D721Med (cell line): ENCODE data around the gene DDX42.
A peak's percentile ranks its signal among the peaks of the same experiment; 100 is the strongest.

Source experiments
- DNase-seq: peaks from one replicate; pipeline ENCODE4 v3.0.0; 2011; ENCODE audit warnings: low spot score; ENCODE audit not compliant: insufficient read length
- FAIRE-seq: peaks from 2 replicates; lab custom pipeline; 2011; peaks lifted over from hg19 to GRCh38; lab: Jason Lieb, UNC
- CTCF ChIP-seq: IDR thresholded peaks from 2 replicates; pipeline ENCODE4 v1.5.1; 2012; ENCODE audit warnings: mild to moderate bottlenecking, control low read depth; ENCODE audit not compliant: insufficient read depth; ENCODE audit errors: missing control alignments

The DDX42 gene

GRCh38 chr17:63834431-63835166 is 60.6 kb downstream of the DDX42 start:
- DNase-seq (no peak), FAIRE-seq (no peak)
- TF ChIP-seq CTCF, result peak; percentile 87

- FAIRE-seq, result no peak
- no peak for TF ChIP-seq CTCF
Measured at GRCh38 chr17:63835167-63835720, 61.3 kb downstream of the DDX42 start.

GRCh38 chr17:63836811-63837210 is 62.8 kb downstream of the DDX42 start:
- TF ChIP-seq CTCF, result no peak
- no peak for DNase-seq
- FAIRE-seq, result no peak

More at GRCh38 chr17:63835167-63835720, 61.3 kb downstream of the DDX42 start:
- no peak for DNase-seq

GRCh38 chr17:63837480-63837879 is 63.5 kb downstream of the DDX42 start:
- no peak for DNase-seq
- FAIRE-seq, result no peak
- TF ChIP-seq CTCF, result no peak

GRCh38 chr17:63837962-63838600 is 64.1 kb downstream of the DDX42 start:
- DNase-seq (no peak), FAIRE-seq (no peak)
- no peak for TF ChIP-seq CTCF

- DNase-seq, result no peak
- no peak for TF ChIP-seq CTCF
- FAIRE-seq, result no peak
Measured at GRCh38 chr17:63838631-63839171, 64.7 kb downstream of the DDX42 start.
